SK-N-SH treated with all-trans-retinoic acid at 6 μM for 48 hours (cell line): ENCODE data around the gene ATF1.
"Not testable (repeated sequence)": the region's sequence is repeated elsewhere in the genome, so short reads cannot be mapped to it uniquely, and the experiment has no call there.

Experiments used
- ATAC-seq: fragments of 200-7000 bp; cut with Tn5 transposase; 3 replicates; pipeline ENCODE4 v1.9.1; 2020; ENCODE audit warnings: mild to moderate bottlenecking, moderate library complexity
- ARNTL ChIP-seq: fragments of 450-650 bp; formaldehyde crosslinking; IDR thresholded peaks from 2 replicates; pipeline ENCODE4 v1.5.0; 2020; ENCODE audit warnings: low read depth, mild to moderate bottlenecking, moderate library complexity, borderline replicate concordance
- BACH2 ChIP-seq: fragments of 250-450 bp; sonication (Bioruptor Pico); IDR thresholded peaks from 2 replicates; pipeline ENCODE4 v1.9.0; 2021; ENCODE audit warnings: mild to moderate bottlenecking, borderline replicate concordance
- CSDC2 ChIP-seq: fragments of 250-450 bp; sonication (Bioruptor Pico); IDR thresholded peaks from 2 replicates; pipeline ENCODE4 v1.5.0; 2020; ENCODE audit warnings: mild to moderate bottlenecking, moderate library complexity
- CSRNP3 ChIP-seq: fragments of 250-450 bp; sonication (Bioruptor Pico); IDR thresholded peaks from 2 replicates; pipeline ENCODE4 v1.5.1; 2021; ENCODE audit warnings: mild to moderate bottlenecking, moderate library complexity
- GLIS3 ChIP-seq: fragments of 250-450 bp; sonication (Bioruptor Pico); IDR thresholded peaks from 2 replicates; pipeline ENCODE4 v1.5.0; 2020; ENCODE audit warnings: mild to moderate bottlenecking, moderate library complexity
- ISL1 ChIP-seq: fragments of 250-450 bp; sonication (Bioruptor Pico); IDR thresholded peaks from 2 replicates; pipeline ENCODE4 v2.1.2; 2022; ENCODE audit warnings: mild to moderate bottlenecking, moderate library complexity
- OSR1 ChIP-seq: fragments of 250-450 bp; sonication (Bioruptor Pico); IDR thresholded peaks from 2 replicates; pipeline ENCODE4 v1.8.0; 2022; ENCODE audit warnings: moderate library complexity, mild to moderate bottlenecking, inconsistent platforms
- PPARA ChIP-seq: fragments of 250-450 bp; sonication (Bioruptor Pico); IDR thresholded peaks from 2 replicates; pipeline ENCODE4 v1.5.0; 2020; ENCODE audit warnings: mild to moderate bottlenecking, borderline replicate concordance
- RARB ChIP-seq: fragments of 250-450 bp; sonication (Bioruptor Pico); IDR thresholded peaks from 2 replicates; pipeline ENCODE4 v1.8.0; 2021; ENCODE audit warnings: mild to moderate bottlenecking, moderate library complexity
- SNAI2 ChIP-seq: fragments of 250-450 bp; sonication (Bioruptor Pico); IDR thresholded peaks from 2 replicates; pipeline ENCODE4 v1.5.0; 2020; ENCODE audit warnings: mild to moderate bottlenecking, moderate library complexity
- TCF4 ChIP-seq: fragments of 250-450 bp; sonication (Bioruptor Pico); IDR thresholded peaks from 2 replicates; pipeline ENCODE4 v1.8.0; 2021; ENCODE audit warnings: mild to moderate bottlenecking, moderate library complexity, borderline replicate concordance
- TOX ChIP-seq: fragments of 250-450 bp; sonication (Bioruptor Pico); IDR thresholded peaks from 2 replicates; pipeline ENCODE4 v1.8.0; 2021; ENCODE audit warnings: mild to moderate bottlenecking, moderate library complexity, borderline replicate concordance
- ZFP30 ChIP-seq: fragments of 450-650 bp; formaldehyde crosslinking; IDR thresholded peaks from 2 replicates; pipeline ENCODE4 v1.5.0; 2022; ENCODE audit warnings: mild to moderate bottlenecking, moderate library complexity
- ZNF565 ChIP-seq: fragments of 450-650 bp; formaldehyde crosslinking; conservative IDR thresholded peaks from 2 replicates; pipeline ENCODE4 v1.5.0; 2020; ENCODE audit warnings: low read depth, mild to moderate bottlenecking, moderate library complexity
- ZNF70 ChIP-seq: fragments of 450-650 bp; formaldehyde crosslinking; IDR thresholded peaks from 2 replicates; pipeline ENCODE4 v1.5.0; 2020; ENCODE audit warnings: mild to moderate bottlenecking, moderate library complexity
- ZNF8 ChIP-seq: fragments of 450-650 bp; formaldehyde crosslinking; IDR thresholded peaks from 2 replicates; pipeline ENCODE4 v1.5.0; 2020; ENCODE audit warnings: mild to moderate bottlenecking, moderate library complexity
- TF ChIP-seq, protein P1 (sequence below): fragments of 250-450 bp; sonication (Bioruptor Pico); IDR thresholded peaks from 2 replicates; pipeline ENCODE4 v1.8.0; 2020; ENCODE audit warnings: mild to moderate bottlenecking, moderate library complexity, borderline replicate concordance
- TF ChIP-seq, protein P2 (sequence below): fragments of 250-450 bp; sonication (Bioruptor Pico); IDR thresholded peaks from 2 replicates; pipeline ENCODE4 v1.5.1; 2020; ENCODE audit warnings: low read depth, mild to moderate bottlenecking, moderate library complexity
- TF ChIP-seq, protein P3 (sequence below): fragments of 250-450 bp; sonication (Bioruptor Pico); IDR thresholded peaks from 2 replicates; pipeline ENCODE4 v1.8.0; 2021; ENCODE audit warnings: low read depth, mild to moderate bottlenecking, moderate library complexity, borderline replicate concordance

The ATF1 gene

DNA sequence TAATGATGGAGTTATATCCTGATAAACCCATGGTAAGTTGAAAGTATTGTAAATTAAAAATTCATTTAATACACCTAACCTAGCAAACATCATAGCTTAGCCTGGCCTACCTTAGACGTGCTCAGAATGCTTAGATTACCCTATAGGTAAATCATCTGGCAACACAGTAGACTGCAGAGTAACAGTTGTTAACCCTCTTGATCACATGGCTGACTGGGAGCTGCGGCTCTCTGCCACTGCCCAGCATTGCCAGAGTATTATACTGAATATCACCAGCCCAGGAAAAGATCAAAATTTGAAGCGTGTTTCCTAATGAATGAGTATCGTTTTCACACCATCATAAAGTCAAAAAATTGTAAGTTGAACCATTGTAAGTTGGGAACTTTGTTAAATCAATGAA is 61.0 kb downstream of the ATF1 start (continued):
- TF ChIP-seq SNAI2 (CRISPR knock-in tag) (no peak), ZNF565 (CRISPR knock-in tag) (no peak), ARNTL (CRISPR knock-in tag) (no peak), ZFP30 (CRISPR knock-in tag) (no peak), ISL1 (no peak), TOX (CRISPR knock-in tag) (no peak)
- TF ChIP-seq, protein P1, sequence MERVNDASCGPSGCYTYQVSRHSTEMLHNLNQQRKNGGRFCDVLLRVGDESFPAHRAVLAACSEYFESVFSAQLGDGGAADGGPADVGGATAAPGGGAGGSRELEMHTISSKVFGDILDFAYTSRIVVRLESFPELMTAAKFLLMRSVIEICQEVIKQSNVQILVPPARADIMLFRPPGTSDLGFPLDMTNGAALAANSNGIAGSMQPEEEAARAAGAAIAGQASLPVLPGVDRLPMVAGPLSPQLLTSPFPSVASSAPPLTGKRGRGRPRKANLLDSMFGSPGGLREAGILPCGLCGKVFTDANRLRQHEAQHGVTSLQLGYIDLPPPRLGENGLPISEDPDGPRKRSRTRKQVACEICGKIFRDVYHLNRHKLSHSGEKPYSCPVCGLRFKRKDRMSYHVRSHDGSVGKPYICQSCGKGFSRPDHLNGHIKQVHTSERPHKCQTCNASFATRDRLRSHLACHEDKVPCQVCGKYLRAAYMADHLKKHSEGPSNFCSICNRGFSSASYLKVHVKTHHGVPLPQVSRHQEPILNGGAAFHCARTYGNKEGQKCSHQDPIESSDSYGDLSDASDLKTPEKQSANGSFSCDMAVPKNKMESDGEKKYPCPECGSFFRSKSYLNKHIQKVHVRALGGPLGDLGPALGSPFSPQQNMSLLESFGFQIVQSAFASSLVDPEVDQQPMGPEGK, result no peak

GRCh38 chr12:50825372-50825838 is 61.5 kb downstream of the ATF1 start:
- ATAC-seq, result peak; percentile 87
- TF ChIP-seq CSRNP3 (CRISPR knock-in tag), result no peak
- TF ChIP-seq, protein P1, result no peak
- TF ChIP-seq ISL1, result no peak
- TF ChIP-seq OSR1 (CRISPR knock-in tag), result no peak
- TF ChIP-seq, protein P2, sequence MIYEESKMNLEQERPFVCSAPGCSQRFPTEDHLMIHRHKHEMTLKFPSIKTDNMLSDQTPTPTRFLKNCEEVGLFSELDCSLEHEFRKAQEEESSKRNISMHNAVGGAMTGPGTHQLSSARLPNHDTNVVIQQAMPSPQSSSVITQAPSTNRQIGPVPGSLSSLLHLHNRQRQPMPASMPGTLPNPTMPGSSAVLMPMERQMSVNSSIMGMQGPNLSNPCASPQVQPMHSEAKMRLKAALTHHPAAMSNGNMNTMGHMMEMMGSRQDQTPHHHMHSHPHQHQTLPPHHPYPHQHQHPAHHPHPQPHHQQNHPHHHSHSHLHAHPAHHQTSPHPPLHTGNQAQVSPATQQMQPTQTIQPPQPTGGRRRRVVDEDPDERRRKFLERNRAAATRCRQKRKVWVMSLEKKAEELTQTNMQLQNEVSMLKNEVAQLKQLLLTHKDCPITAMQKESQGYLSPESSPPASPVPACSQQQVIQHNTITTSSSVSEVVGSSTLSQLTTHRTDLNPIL (CRISPR knock-in tag), result no peak
- TF ChIP-seq, all 23 proteins: peak for 0

DNA sequence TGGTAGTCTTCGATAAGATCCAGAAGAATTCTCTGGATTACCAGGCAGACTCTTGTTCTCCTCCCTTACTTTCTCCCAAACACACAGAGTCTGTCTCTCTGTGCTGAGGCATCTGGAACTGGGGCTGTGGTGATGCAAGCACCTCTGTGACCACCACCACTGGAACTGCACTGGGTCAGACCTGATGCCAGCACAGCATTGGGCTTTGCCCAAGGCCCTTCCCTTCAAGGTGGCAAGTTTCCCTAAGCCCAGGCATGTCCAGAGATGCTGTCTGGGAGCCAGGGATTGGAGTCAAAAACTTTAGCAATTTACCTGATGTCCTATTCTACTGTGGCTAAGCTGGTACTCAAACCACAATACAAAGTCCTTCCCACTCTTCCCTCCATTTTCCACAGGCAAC is 64.2 kb downstream of the ATF1 start:
- no peak for TF ChIP-seq TCF4
- no peak for TF ChIP-seq GLIS3 (CRISPR knock-in tag)
- no peak for TF ChIP-seq PPARA
- no peak for TF ChIP-seq ZNF8 (CRISPR knock-in tag)
- no peak for TF ChIP-seq CSDC2
- TF ChIP-seq ZNF565 (CRISPR knock-in tag), result no peak
- TF ChIP-seq RARB (CRISPR knock-in tag), result no peak
- TF ChIP-seq BACH2 (CRISPR knock-in tag), result no peak

GRCh38 chr12:50828886-50829285 is 65.0 kb downstream of the ATF1 start:
- ATAC-seq, result no peak
- TF ChIP-seq, protein P2 (CRISPR knock-in tag), result no peak
- TF ChIP-seq, protein P3, sequence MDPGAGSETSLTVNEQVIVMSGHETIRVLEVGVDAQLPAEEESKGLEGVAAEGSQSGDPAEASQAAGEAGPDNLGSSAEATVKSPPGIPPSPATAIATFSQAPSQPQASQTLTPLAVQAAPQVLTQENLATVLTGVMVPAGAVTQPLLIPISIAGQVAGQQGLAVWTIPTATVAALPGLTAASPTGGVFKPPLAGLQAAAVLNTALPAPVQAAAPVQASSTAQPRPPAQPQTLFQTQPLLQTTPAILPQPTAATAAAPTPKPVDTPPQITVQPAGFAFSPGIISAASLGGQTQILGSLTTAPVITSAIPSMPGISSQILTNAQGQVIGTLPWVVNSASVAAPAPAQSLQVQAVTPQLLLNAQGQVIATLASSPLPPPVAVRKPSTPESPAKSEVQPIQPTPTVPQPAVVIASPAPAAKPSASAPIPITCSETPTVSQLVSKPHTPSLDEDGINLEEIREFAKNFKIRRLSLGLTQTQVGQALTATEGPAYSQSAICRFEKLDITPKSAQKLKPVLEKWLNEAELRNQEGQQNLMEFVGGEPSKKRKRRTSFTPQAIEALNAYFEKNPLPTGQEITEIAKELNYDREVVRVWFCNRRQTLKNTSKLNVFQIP (CRISPR knock-in tag), result no peak
- TF ChIP-seq ZNF8 (CRISPR knock-in tag) (no peak), ZNF70 (no peak), CSRNP3 (CRISPR knock-in tag) (no peak), OSR1 (CRISPR knock-in tag) (no peak), TCF4 (no peak), ARNTL (CRISPR knock-in tag) (no peak)
- TF ChIP-seq, protein P1, result no peak

More for the DNA sequence above, 64.2 kb downstream of the ATF1 start:
- ATAC-seq, result no peak

DNA sequence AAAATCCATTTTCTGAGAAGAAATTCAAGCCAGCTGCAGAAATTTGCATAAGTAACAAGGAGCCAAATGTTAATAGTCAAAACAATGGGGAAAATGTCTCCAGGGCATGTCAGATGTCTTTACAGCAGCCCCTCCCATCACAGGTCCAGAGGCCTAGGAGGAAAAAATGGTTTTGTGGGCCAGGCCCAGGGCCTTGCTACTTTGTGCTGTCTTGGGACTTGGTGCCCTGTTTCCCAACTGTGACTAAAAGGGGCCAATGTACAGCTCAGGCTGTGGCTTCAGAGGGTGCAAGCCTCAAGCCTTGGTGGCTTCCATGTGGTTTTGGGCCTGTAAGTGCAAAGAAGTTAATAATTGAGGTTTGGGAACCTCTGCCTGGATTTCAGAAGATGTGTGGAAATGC is 69.9 kb downstream of the ATF1 start:
- ATAC-seq, result not testable (repeated sequence)
